B cell (primary cell): ENCODE data around the gene RBP7. TPM values are rescaled to one million over a fixed set of nuclear protein-coding genes. Genes with fewer than 3 reads are reported as not detected.

ENCODE experiments used
- ATAC-seq: fragments of 200-7000 bp; cut with Tn5 transposase; one replicate; pipeline ENCODE4 v1.10.0; 2021; ENCODE audit warnings: low read depth, mild to moderate bottlenecking, moderate number of reproducible peaks, moderate library complexity
- CTCF ChIA-PET: fragments of 350-600 bp; sonication (Branson Sonifier 250); formaldehyde crosslinking; loops from one replicate; lab custom pipeline; 2021; ENCODE audit warnings: antibody characterized with exemption, inconsistent platforms; lab: Charles Lee
- POLR2A ChIA-PET: fragments of 350-600 bp; sonication (Branson Sonifier 250); formaldehyde crosslinking; loops from one replicate; lab custom pipeline; 2021; ENCODE audit warnings: antibody characterized with exemption; lab: Charles Lee
- DNase-seq: peaks from one replicate; pipeline ENCODE4 v3.0.0; 2013
- H2AFZ ChIP-seq: 2 replicates; pipeline ENCODE4 v1.6.1; 2012; ENCODE audit warnings: mild to moderate bottlenecking, low read depth, low read length; ENCODE audit not compliant: insufficient read depth, poor library complexity, severe bottlenecking
- H3K27ac ChIP-seq, 2 donors: 1 replicate in 1 of 2; 2 replicates in 1 of 2; pipeline ENCODE4 v1.5.1; 2012 to 2013; ENCODE audit warnings: low read length in 2 of 2, mild to moderate bottlenecking in 2 of 2, moderate library complexity in 1 of 2
- H3K27me3 ChIP-seq, 4 experiments: fragments of 200-600 bp in 1 of 4; sonication (generic) in 1 of 4; replicated peaks in 1 of 4; 1 replicate in 2 of 4; 2 replicates in 2 of 4; pipeline versions ENCODE4 v1.6.1 to v1.7.0; 2013 to 2016; ENCODE audit warnings: low read length in 3 of 4, mild to moderate bottlenecking in 2 of 4, mixed read lengths in 1 of 4, moderate library complexity in 1 of 4; ENCODE audit not compliant: insufficient read depth in 4 of 4, control insufficient read depth in 3 of 4; ENCODE audit errors: control extremely low read depth in 1 of 4
- H3K36me3 ChIP-seq, 2 experiments: replicated peaks in 1 of 2; 1 replicate in 1 of 2; 2 replicates in 1 of 2; pipeline versions ENCODE4 v1.6.1 to v1.7.1; 2013; ENCODE audit warnings: low read length in 1 of 2; ENCODE audit not compliant: insufficient read depth in 2 of 2, control insufficient read depth in 1 of 2; ENCODE audit errors: control extremely low read depth in 1 of 2, extremely low read depth in 1 of 2
- H3K4me1 ChIP-seq, 2 donors: fragments of 200-600 bp in 1 of 2; sonication (generic) in 1 of 2; 1 replicate in 1 of 2; 2 replicates in 1 of 2; pipeline versions ENCODE4 v1.5.1 to v1.6.1; 2013 to 2017; ENCODE audit warnings: low read length in 2 of 2; ENCODE audit not compliant: control insufficient read depth in 2 of 2, insufficient read depth in 2 of 2
- H3K4me2 ChIP-seq: replicated peaks from 2 replicates; pipeline ENCODE3; 2012; ENCODE audit warnings: mild to moderate bottlenecking, low read depth, low read length; ENCODE audit not compliant: poor library complexity, severe bottlenecking
- H3K4me3 ChIP-seq, 5 experiments: fragments of 200-600 bp in 1 of 5; sonication (generic) in 1 of 5; 1 replicate in 3 of 5; 2 replicates in 2 of 5; pipeline versions ENCODE4 v1.5.1 to v1.7.0; 2011 to 2016; ENCODE audit warnings: low read length in 4 of 5, mild to moderate bottlenecking in 4 of 5, low read depth in 2 of 5, control low read depth in 1 of 5, moderate library complexity in 1 of 5; ENCODE audit not compliant: insufficient read depth in 1 of 5; ENCODE audit errors: control extremely low read depth in 1 of 5, extremely low read depth in 1 of 5
- H3K79me2 ChIP-seq: fragments of 200-600 bp; sonication (generic); one replicate; pipeline ENCODE4 v1.6.0; 2016; ENCODE audit warnings: low read length; ENCODE audit not compliant: control insufficient read depth, insufficient read depth
- H3K9ac ChIP-seq: fragments of 200-600 bp; sonication (generic); 2 replicates; pipeline ENCODE4 v1.6.1; 2017; ENCODE audit warnings: mild to moderate bottlenecking, low read length, moderate library complexity
- H3K9me3 ChIP-seq, 3 donors: one replicate each; pipeline versions ENCODE4 v1.6.1 to v1.7.1; 2013; ENCODE audit warnings: low read length in 2 of 3; ENCODE audit not compliant: control insufficient read depth in 2 of 3, insufficient read depth in 1 of 3; ENCODE audit errors: control extremely low read depth in 1 of 3
- H4K20me1 ChIP-seq: 2 replicates; pipeline ENCODE4 v1.6.0; 2012; ENCODE audit warnings: mild to moderate bottlenecking, low read length; ENCODE audit not compliant: insufficient read depth, control insufficient read depth, poor library complexity, severe bottlenecking
- H3K27ac Mint-ChIP-seq: one replicate; pipeline ENCODE4 v1.8.0; 2021; ENCODE audit warnings: mixed read lengths
- H3K27me3 Mint-ChIP-seq: one replicate; pipeline ENCODE4 v1.8.0; 2021; ENCODE audit warnings: mixed read lengths
- H3K4me1 Mint-ChIP-seq: one replicate; pipeline ENCODE4 v1.8.0; 2021; ENCODE audit warnings: mixed read lengths
- H3K4me3 Mint-ChIP-seq: one replicate; pipeline ENCODE4 v1.8.0; 2021; ENCODE audit warnings: mixed read lengths
- H3K9me3 Mint-ChIP-seq: one replicate; pipeline ENCODE4 v1.8.0; 2022; ENCODE audit warnings: mixed read lengths; ENCODE audit not compliant: insufficient read depth
- CTCF ChIP-seq: fragments of 200-600 bp; IDR thresholded peaks from one replicate; pipeline ENCODE4 v1.8.0; 2022; ENCODE audit warnings: antibody characterized with exemption, mild to moderate bottlenecking
- EZH2 ChIP-seq: IDR thresholded peaks from 2 replicates; pipeline ENCODE4 v1.6.1; 2012; ENCODE audit warnings: borderline replicate concordance, low read depth, mild to moderate bottlenecking, moderate library complexity, low read length; ENCODE audit not compliant: insufficient read depth, poor library complexity, severe bottlenecking
- WGBS: methylation state at CpG from one replicate; pipeline ENCODE4 v1.1.5; 2013; ENCODE audit warnings: missing lambda C conversion rate; ENCODE audit not compliant: insufficient coverage; 5-methylcytosine and 5-hydroxymethylcytosine counted together
- intact Hi-C: fragments of 100-400 bp; cut with micrococcal nuclease; formaldehyde crosslinking; loops from one replicate; pipeline ENCODE4 v1.10.0; 2022
- polyA plus RNA-seq: library from polyadenylated mRNA; depleted of rRNA; stranded (reverse); fragments of >200 nt; gene quantifications from 2 replicates; pipeline ENCODE4 v1.2.3, GENCODE V29; 2012
- total RNA-seq, 2 donors: library from RNA; stranded (reverse); fragments of 120-200 nt in 1 of 2; gene quantifications; 1 replicate in 1 of 2; 2 replicates in 1 of 2; pipeline versions ENCODE4 v1.2.3 to v1.2.4, GENCODE V29; 2013 to 2022

RBP7 gene
- total and polyA plus RNA-seq, 2 donors (not counting 1 experiment from before 2014, with no cell fraction given): 0.40 TPM; not detected in 1

GRCh38 chr1:10052347-10052746 is 55.3 kb downstream of the RBP7 start:
- 100% methylated on average over 4 of the region's 4 CpGs for WGBS
- DNase-seq (no peak), ATAC-seq (no peak)
- H3K27me3 ChIP-seq: no peaks in the 10 kb centered on the region
- H3K4me3 ChIP-seq: no peak overlapping the region
- POLR2A ChIA-PET: no interaction called here
- TF ChIP-seq EZH2 (no peak), CTCF (no peak)
- Mint-ChIP-seq H3K27ac (no peak overlapping the region), H3K4me3 (no peak overlapping the region), H3K4me1 (peaks cover 9% of the 10 kb centered on the region), H3K27me3 (no peaks in the 10 kb centered on the region), H3K9me3 (no peaks in the 10 kb centered on the region)
- no peak overlapping the region for H2AFZ ChIP-seq
- no peak overlapping the region for H3K9ac ChIP-seq
- peaks cover 1 to 21% of the 10 kb centered on the region in 2 experiments for H3K36me3 ChIP-seq
- H4K20me1 ChIP-seq: peaks cover 27% of the 10 kb centered on the region
- H3K4me1 ChIP-seq: no peaks in the 10 kb centered on the region
- H3K27ac ChIP-seq: no peak overlapping the region
- CTCF ChIA-PET: no interaction called here
- peaks cover 75% of the 10 kb centered on the region for H3K79me2 ChIP-seq
- H3K4me2 ChIP-seq: no peak overlapping the region
- no peaks in the 10 kb centered on the region for H3K9me3 ChIP-seq
- intact Hi-C loops: no loop called here

- ATAC-seq: no peak
- no peak overlapping the region for H2AFZ ChIP-seq
- intact Hi-C loops: no loop called here
- H3K4me3 ChIP-seq: no peak overlapping the region
- H4K20me1 ChIP-seq: peaks cover 33% of the 10 kb centered on the region
- Mint-ChIP-seq H3K4me1 (peaks cover 4% of the 10 kb centered on the region), H3K27me3 (no peaks in the 10 kb centered on the region), H3K9me3 (no peaks in the 10 kb centered on the region), H3K4me3 (no peak overlapping the region), H3K27ac (no peak overlapping the region)
- WGBS: 100% methylated on average over 1 of the region's 2 CpGs
- H3K27me3 ChIP-seq: no peaks in the 10 kb centered on the region
- no peaks in the 10 kb centered on the region for H3K9me3 ChIP-seq
- no peak overlapping the region for H3K4me2 ChIP-seq
- TF ChIP-seq CTCF (no peak), EZH2 (no peak)
- POLR2A ChIA-PET: no interaction called here
- no peak for DNase-seq
- H3K79me2 ChIP-seq: peaks cover 82% of the 10 kb centered on the region
- peaks cover 1 to 25% of the 10 kb centered on the region in 2 experiments for H3K36me3 ChIP-seq
- CTCF ChIA-PET: no interaction called here
- no peak overlapping the region for H3K27ac ChIP-seq
- no peak overlapping the region for H3K9ac ChIP-seq
- no peaks in the 10 kb centered on the region for H3K4me1 ChIP-seq
Observed at GRCh38 chr1:10054465-10054864, 57.4 kb downstream of the RBP7 start.
